Stimulated activated CD8-positive, alpha-beta memory T cell treated with anti-CD3 and anti-CD28 coated beads, Interleukin-15, amount 100 ng/mL, for 48 hours (primary cell): ENCODE measurements around the gene SMIM21.
A peak's percentile ranks its signal among the peaks of the same experiment; 100 is the strongest.

Experiments
- DNase-seq, 2 donors: peaks; one replicate each; pipeline ENCODE4 v3.0.0-alpha.2; 2020; ENCODE audit warnings: low read depth in 2 of 2

SMIM21 gene

DNA sequence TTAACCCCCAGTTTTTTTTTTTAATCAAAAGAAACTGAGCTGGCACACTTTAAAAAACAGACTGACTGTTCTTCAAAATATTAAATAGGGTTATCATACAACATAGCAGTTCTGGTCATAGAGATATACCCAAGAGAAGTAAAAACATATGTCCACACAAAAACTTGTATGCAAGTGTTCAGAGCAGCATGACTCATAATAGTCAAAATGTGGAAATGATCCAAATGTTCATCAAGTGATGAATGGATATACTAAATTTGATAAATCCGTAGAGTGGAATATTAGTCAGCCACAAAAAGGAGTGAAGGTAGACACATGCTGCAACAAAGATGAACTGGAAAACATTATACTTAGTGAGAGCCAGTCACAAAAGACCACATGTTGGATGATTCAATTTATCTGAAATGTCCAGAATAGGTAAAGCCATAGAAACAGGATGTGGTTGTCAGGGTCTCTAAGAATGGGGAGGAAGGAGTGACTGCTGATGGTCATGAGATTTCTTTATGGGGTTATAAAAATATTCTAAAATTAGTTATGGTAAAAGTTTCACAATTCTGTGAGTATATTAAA is 5.1 kb downstream of the SMIM21 start:
- no peak for DNase-seq

DNA sequence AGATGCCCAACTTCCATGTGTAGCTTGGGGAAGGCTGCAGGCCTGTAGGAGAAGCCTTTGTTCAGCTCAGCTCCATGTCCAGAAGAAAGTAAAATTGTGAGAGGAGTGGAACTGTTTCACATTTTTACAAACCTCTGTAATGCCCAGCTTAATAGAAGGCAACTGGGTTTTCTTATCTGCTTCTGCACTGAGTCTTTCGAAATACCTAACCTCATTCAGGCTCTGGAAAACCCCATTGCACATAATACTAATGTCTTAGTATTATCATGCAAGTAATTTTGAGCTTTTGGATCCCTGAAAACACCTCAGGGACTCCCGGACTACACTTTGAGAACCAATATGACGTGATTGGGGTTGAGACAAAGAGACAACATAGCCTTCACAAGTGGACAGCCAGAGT is 5.8 kb downstream of the SMIM21 start:
- no peak for DNase-seq

DNA sequence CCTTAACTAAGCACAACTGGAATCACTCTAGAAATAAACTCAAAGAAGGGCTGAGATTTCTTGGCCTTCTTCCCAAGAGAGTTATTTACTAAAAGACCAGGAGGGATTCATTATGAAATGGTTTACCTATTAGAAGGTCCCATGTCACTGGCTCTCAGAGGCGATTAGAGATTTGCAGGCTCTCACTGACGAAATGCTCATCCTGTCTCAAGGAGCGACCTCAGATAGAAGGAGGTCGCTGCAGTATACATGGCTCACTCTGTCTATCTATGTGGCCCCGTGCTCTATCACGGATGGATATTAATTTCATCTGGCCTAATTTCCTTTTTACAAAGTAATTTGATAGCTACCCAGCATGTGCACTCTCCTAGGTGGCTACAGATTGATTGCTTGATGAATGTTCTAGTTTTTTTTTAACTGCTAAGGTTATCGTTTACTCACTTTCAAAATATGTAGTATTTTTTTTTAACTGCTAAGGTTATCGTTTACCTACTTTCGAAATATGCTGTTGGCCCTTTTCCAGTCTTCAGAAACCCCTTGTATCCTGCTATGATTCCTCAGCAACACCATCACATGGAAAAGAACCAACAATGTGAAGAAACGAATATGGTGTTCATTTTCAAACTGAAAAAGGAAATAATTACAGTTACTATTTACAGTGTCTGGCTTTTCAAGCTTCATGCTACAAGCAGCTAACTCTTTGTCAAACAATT is 9.1 kb downstream of the SMIM21 start:
- DNase-seq: no peak

DNA sequence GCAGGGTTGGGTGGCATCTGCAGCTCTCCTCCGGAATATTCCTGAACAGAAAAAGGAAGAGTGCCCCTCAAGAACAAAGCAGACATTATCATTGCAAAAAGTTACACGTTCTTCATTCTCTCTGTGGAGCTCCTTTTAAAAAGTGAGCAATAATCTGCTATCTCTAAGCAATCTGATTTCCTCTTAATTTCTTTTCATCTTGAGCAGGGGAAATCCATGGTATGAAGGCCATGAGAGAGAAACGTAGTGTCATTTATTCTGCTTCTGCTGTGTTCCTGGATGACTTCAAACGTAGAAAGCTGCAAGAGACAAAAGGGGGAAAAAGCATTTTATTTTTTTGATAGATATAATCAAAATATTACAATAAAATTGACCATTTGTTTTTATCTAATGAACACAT is 16.9 kb downstream of the SMIM21 start:
- no peak for DNase-seq

DNA sequence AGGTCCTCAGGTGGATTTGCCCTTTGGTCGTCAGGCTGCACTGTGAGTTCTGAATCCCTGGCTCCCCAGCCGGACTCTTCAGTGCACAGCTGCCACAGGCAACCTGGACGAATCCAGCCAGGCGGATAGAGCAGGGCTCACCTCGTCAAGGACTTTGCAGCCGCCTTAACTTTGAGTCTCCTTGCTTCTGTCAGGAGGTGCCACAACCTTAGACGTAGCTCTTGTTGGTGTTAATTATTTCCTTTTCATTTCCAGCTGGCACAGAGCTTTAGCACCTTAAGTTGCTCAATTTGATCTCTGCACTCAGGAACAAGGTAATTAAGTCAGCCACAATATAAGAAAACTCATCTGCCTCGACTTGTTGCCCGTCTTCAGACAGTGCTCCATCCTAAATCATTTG is 17.7 kb downstream of the SMIM21 start:
- DNase-seq: no peak

DNA sequence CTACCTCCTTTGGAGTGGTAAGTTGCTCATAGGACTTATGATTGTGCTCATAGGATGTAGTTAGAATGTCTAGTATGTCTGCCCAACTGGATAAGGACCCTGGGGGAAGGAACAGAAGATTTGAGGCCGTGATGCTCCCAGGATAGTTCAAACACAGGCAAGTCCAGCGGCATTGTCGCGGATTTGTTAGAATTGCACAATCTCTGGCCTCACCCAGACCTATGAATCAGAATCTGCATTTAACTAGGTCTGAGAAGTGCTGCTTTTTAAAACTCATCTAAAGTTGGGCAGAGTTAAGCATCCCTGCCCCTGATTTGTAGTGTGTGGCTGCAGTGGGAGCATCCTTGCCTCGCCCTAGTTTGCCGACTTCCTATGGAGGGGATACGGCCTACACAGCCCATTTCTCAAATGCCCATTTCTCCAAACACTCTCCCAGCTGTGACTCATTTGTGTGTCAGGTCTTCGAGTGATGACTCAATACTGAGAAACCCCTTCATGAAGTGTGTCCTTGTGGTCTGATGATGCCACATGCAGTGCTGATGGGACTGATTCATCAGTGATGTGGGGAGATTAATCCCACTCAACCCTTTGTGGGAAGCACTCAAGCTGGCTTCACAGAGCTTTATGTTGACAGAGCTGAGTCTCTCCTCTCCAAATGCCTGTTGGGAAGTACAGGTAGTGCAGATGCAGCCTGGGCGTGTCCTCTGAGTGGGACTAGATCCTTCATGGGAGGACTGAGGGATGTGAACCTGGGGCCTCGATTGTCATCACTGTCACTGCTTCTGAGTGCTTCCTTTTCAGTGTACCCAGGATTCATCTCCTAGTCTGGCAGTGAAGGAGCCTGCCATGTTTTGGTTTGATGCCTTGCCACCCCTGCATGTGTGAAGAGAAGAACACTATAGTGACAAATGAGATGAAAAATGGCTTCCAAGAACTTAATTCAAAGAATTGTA is 18.7 kb downstream of the SMIM21 start:
- peak; percentile 18 to 38 for DNase-seq

DNA sequence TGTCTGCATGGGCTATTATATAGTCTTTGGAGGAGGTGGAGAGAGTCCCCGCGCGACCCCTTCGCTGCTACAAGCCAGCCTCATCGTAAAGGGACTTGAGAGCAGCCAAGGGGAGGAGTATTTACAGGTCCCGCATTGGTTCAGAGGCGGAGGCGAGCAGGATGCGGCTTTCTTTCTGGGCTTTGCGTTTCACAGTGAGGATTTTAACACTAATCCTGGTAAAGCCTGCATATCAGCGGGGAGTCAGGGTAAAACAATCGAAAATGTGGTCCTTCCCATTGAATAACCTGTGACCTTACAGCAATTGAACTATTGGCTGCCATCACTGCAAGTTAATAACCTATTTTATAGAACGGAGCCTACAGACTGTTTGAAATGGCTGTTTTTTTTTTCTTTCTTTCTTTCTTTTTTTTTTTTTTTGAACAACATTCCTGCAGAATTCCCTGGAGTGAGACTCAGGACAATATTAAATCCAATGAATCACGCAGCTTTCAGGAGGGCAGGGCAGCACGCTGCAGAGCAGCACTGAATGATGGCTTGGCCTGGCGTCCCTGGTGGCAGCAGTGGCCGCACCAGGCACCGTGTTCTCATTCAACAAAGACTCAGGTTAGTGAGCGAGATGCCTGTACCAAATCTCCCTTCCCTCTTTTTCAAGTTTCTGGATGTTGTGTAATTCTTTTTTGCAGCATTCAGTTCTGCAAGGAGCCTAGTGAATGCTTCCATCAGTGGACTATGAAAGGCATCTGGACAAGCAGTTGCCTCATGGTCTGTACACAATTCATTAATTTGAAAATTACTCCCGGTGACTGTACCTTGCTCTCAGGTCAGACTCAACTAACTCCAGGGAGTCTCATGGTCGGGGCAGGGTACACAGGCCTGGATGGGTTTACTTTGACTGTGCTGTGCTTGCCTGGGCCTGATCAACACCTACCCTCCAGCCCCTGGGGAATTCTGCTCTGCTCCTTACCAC is 19.8 kb downstream of the SMIM21 start:
- DNase-seq: no peak

DNA sequence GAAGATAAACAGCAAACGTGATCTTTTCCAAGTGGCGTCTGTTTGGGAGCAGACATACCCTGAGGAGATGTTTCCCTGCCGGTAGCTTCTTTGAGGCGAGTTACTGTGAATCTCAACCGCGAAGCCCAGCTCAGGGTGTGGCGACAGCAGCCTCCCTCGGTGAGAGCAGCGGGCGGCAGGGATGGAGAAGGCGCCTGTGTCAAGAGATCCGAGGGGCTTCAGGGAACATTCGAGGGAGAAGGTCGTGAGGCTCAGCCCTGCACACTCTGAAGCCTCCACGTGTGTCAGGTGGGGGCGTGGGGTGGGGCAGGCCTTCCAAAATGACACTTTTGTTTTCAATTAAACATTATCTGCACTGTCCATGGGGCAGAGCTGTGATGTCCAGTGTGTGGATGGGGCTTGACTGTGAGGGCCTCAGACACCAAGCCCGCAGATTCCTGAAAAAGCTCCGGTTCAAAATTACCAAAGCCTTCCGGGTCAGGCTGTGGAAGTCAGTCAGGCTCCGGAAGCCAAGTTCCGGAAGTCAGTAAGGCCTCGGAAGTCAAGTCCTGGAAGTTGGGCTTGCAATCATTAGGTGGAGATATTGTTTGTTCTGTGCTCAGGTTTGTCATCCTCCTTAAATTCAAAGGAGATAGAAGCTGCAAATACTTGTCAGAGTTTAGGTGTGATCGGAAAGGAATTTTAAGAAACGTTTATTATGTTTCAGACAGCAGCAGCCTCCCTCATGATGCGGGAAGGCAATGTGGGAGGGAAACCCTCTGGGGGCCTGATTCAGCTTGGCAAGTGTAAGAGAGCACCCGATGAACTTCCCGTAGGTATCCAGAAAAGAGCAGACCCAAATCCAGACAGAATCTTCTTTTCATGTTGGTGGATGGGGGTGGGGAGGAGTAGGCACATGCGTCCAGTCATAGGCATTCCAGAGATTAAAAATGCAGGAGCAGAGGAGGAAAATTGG is 20.7 kb downstream of the SMIM21 start:
- no peak for DNase-seq

DNA sequence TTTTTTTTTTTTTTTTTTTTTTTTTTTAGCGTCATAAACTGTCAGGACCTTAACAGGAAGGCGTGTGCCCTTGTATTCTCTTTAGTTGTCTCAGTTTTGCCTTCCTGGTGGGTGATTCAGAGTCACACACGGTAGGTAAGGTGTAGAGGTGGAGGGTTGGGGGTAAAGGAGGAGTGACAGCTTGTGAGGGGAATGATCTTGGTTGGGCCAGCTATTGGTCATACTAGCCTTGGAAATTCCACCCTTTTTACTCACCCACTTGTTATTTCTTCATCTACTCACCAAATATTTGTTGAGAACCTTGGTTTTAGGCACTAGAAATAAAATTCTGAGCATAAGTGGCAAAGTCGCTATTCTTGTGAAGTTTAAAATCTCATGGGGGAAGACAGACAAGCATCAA is 22.2 kb downstream of the SMIM21 start:
- DNase-seq: no peak

DNA sequence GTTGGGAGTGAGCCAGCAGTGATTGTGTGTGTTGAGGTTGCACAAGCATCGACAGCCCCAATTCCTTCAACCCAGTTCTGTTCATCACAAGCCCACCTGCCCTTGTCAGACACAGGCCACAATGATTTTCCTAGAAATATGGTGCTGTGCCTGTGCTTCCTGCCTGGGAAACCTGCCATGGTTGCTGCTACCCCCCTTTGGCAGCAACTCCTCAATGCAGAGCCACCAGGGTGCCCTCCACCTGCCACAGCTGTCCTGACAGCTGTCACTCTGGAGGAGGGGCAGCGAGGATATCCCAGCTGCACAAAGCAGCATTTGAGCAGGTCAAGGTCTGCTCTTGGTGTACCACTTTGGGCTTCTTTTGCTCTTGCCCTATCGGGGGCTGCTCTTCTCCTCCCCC is 27.1 kb downstream of the SMIM21 start:
- no peak for DNase-seq

DNA sequence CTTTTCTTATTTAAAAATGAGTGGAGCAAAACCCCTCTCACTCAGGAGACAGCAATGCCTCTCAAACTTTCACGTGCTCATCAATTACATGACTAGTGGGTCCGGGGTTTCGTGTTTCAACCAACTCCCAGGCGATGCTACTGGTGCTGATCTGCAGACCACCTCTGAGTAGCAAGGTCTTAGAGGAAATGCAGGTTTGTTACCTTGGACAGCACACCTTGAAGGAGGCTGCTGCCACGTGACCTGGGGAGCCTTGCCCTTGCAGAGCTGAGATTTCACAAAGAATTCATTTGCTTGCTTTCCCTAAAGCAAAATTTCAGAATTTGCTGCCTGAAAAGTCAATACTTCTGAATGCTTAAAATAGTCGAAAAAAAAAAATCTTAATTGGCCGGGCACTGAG is 32.4 kb downstream of the SMIM21 start:
- DNase-seq: no peak

DNA sequence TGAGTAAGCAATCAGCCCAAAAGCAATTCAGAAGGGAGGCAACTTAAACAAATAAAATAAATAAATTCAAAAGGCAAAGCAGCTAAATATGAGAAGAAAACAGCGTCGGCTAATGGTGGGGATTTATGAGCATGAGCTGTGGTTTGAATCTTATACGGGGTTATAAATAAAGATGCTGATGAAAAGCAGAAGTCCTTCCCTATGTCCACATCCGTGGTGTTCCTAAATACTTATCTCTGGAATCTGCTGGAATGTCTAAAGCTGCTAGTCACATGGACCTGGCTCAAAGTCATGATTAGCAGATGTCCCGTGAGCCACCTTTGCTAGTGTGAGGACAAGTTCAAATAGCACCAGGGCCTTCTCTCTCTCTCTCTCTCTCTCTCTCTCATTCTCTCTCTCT is 33.8 kb downstream of the SMIM21 start:
- DNase-seq: no peak

DNA sequence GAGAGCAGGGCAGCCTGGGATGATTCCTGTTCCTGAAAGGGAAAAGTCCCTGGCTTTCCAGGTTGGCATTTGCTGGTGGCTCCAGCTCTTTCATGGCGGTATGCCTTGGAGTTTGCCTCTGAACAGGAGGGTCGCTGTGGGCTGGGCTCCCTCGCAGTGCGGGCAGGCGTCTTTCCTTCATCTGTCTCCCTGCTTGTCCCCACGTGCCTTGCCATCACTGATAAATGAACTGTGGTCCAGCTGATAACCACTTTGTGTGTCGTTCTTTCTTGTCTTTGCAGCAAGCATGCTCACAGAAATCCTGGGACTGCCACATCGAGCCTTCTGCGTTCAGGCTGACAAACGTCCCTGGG is 35.3 kb downstream of the SMIM21 start:
- DNase-seq: no peak

DNA sequence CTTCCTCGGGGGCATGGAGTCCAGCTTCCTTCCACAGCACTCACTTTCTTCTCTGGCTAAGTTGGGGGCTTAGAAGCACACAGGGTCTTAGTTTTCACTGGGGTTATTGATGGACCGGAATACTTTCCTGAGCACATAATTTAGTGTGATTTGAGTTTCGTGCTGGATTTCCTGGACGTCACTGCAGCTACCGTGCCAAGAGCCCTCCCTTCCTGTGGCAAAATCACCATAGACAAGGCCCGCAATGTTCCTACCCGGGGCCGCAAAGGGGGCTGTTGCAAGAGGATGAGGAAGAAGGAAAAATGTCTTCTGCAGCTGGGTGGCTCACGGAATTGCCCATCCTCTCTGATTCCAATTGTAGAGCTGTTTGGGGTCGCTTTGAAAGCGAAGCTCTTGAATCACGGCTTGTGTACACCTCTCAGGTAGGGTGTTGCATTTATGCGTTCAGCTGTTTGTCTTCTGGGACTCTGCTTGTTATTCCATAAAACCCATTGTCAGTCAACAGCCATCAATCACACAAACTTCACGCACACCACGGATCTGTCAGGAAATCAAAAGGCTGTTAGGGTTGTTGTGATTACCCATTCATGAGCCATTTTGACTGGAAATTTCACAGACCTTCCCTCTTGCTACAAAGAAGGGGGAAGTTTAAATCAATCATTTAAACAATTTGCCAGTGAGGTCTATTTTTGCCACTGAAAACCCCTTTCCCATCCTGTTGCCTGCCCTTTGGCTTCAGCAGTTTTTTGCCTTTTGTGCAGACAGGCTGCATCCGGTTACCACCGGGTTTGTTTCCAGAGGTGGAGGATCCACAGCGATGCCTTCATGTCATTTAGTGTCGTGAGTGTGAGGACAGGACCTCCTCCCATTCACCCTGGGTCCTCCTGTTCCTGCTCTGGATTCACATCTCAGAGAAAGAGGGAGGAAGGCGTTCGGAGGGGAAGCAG is 36.0 kb downstream of the SMIM21 start:
- no peak for DNase-seq

DNA sequence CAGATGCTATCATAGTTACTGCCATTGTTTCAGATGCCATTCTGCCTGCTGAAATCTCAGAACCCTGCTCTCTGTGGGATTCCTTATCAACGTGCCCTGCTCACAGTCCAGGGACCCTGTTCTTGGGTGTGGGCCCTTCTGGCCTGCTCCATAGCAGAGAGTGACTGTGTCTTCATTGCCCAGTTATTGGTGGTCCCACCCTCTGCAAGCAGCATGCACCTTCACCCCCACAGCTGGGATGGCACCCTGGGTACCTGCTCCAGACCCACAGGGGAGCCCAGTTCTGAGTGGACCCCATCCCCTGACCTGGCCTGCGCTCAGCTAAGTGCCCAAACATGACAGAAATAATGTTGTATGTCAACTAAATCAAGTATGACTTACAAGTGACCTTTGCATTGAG is 36.6 kb downstream of the SMIM21 start:
- DNase-seq: no peak

DNA sequence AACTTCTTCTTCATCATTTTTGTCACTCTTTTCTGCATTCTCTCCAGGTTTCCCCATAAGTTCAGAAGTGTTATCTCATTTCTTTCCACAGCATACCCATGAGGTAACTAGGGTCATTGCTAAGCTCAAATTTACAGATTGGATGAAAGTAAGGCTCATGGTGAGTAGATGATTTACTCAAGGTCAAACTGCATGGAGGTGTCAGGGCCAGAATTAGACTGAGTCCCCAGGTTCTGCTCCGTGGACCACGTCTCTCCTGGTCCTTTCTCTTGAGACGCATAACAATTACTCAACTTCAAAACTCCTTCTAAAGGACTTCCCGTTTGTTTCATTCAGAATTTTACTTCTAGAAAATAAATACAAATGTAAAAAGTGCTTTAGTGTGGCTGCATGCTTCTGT is 43.4 kb downstream of the SMIM21 start:
- DNase-seq: no peak

DNA sequence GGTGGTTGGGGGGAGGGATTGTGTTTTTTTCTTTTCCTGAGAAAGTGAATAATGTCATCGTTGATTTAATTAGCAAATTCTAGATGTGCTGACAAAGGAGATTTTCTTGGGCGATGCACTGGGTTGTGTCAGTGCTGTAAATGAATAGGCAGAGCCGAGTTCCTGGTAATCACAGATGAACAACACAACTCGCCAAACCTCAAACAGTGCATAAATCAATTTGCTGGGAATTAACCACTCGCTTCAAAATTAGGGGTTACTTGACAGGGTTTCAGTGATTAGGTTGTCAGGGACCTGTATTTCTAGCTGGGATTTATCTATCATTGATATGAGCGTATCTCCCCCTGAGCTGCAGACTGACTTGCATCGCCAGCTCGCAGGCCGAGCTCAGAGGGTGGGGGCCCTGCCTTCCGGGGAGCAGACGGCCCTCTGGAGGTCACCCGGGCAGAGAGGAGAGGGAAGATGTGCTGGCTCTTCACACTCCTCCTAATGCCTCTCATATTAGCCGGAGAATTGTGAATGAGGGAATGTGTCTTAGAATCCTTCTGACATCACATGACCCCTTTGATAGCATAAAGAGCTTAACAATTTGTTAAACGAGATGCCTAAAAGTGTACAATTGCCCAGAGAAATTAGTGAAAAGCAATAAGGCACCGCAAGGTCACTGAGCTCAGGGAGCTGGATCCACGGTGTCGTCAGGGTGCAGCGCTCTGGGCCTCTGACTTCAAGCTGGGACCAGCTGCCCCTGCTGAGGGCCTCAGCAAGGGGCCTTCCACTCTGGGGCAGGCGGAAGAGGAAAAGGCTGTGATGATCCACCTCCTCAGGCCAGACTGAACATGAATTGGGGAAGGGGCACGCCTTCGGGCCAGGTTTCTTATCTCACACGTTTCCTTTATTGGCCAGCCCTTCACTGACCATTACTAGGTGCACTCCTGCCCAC is 48.9 kb downstream of the SMIM21 start:
- no peak for DNase-seq

DNA sequence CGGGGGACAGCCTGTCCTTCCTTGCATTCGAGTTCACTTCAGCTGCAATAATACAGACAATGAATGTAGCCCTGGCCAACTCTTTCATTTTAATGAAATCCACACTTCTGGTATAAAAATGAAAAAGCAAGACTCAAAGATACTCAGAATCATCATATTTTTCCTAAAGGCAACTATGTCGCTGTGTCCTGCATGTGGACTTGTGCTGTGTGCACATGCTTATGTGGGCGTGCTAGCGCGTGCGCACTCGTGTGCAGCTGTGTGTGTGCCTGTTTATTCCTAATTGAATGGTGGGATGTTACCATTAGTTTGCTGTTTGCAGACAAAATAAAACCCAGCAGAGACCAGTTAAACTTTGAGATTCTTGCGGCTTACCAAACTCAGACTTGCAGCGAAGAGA is 49.6 kb downstream of the SMIM21 start:
- DNase-seq: no peak
